HL-60 (cell line): ENCODE data around the gene NR3C2.

Source experiments
- GABPA ChIP-seq: IDR thresholded peaks from 2 replicates; pipeline ENCODE4 v1.6.1; 2012; ENCODE audit warnings: low read depth
- TF ChIP-seq, protein P1 (sequence below): IDR thresholded peaks from one replicate; pipeline ENCODE4 v1.5.1; 2011; ENCODE audit warnings: low read length, control low read depth, inconsistent platforms; ENCODE audit not compliant: insufficient read depth

DNA sequence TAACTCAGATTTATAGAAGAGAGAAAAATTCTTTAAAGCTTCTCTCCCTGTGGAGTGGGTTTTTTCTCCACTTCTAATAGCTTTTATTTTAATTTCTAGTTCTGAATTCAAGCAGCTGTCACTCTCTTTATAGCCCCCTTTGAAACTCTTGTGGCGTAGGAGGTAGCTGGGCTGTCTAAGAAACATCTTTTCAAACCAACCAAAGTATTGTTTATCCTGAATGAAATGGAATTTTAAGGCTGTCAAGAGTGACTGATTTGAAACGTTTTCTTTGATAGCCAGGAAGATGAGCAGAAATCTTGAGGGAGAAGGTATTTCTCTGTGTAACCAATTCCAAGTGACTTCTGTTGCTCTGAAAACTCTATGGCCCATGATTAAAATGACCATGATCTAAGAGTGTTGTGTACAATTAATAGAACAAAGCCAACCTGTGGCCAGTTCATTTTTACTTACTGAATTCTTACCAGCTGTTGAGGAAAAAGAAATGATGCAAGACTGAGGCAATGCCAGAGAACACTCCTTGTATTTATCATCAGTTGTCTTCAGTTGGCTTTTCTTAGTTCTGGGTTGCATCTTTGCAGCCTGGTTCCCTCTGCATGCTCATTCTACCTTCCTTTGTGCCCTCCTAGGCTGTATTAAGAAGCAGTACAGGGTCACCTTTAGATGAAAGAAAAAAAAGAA lies 411.9 kb downstream of the NR3C2 start:
- TF ChIP-seq, protein P1, sequence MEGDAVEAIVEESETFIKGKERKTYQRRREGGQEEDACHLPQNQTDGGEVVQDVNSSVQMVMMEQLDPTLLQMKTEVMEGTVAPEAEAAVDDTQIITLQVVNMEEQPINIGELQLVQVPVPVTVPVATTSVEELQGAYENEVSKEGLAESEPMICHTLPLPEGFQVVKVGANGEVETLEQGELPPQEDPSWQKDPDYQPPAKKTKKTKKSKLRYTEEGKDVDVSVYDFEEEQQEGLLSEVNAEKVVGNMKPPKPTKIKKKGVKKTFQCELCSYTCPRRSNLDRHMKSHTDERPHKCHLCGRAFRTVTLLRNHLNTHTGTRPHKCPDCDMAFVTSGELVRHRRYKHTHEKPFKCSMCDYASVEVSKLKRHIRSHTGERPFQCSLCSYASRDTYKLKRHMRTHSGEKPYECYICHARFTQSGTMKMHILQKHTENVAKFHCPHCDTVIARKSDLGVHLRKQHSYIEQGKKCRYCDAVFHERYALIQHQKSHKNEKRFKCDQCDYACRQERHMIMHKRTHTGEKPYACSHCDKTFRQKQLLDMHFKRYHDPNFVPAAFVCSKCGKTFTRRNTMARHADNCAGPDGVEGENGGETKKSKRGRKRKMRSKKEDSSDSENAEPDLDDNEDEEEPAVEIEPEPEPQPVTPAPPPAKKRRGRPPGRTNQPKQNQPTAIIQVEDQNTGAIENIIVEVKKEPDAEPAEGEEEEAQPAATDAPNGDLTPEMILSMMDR: no peak
- TF ChIP-seq GABPA: no peak
